Measurements from ENCODE around the gene SLC2A6. TPM values are rescaled to one million over a fixed set of nuclear protein-coding genes. Genes with fewer than 3 reads are reported as not detected.

Gene SLC2A6
- total RNA-seq, 4 donors from 2014 or later, result 0.95 to 10.7 (median 2.2) TPM

DNA sequence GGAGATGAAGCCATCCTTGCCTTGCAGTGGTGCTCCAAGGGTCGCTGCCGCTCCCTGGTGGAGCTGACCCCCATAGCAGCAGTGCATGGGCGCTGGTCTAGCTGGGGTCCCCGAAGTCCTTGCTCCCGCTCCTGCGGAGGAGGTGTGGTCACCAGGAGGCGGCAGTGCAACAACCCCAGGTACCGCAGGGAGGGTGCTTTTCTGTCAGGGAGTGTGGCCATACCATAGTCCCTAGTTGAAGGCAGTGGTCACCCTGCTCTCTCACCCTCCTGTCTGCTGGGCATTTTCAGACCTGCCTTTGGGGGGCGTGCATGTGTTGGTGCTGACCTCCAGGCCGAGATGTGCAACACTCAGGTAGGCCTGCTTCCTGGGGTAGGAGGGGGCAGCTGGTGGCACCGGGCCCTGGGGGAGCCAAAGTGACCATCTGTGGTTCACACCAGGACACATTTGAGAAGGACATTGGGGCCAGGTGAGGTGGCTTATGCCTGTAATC is 45.5 kb downstream of the SLC2A6 start:
- no peak for DNase-seq
- H3K4me1 ChIP-seq, result peaks cover 0 to 10% (median 3%) of the 10 kb centered on the region in 4 donors

DNA sequence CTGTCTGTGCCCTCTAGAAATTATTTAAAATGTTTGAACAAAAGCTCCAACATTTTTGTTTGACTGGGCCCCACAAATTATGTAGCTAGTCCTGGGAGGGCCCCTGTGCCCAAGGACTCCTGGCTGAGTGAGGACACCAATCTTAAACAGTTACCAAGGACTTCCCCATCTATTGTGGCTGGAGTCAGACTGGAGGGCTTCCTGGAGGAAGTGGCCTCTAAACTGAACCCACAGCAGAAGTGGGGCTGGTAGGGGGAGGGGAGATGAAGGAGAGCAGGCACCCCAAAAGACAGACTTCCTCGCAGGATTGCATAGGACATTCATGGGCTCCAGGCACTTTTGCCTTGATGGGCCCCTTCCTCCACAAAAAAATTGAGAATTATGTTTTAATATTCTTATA is 48.7 kb downstream of the SLC2A6 start:
- Histone ChIP-seq H3K4me3 (no peak overlapping the region), H3K36me3 (no peaks in the 10 kb centered on the region), H3K4me1 (peaks cover 0 to 15% (median 6%) of the 10 kb centered on the region in 4 donors), H3K9me3 (peaks cover 0 to 3% (median 0%) of the 10 kb centered on the region in 4 donors), H3K27ac (no peak overlapping the region), H3K27me3 (peaks cover 0 to 5% of the 10 kb centered on the region in 2 donors)
- TF ChIP-seq, protein P1, sequence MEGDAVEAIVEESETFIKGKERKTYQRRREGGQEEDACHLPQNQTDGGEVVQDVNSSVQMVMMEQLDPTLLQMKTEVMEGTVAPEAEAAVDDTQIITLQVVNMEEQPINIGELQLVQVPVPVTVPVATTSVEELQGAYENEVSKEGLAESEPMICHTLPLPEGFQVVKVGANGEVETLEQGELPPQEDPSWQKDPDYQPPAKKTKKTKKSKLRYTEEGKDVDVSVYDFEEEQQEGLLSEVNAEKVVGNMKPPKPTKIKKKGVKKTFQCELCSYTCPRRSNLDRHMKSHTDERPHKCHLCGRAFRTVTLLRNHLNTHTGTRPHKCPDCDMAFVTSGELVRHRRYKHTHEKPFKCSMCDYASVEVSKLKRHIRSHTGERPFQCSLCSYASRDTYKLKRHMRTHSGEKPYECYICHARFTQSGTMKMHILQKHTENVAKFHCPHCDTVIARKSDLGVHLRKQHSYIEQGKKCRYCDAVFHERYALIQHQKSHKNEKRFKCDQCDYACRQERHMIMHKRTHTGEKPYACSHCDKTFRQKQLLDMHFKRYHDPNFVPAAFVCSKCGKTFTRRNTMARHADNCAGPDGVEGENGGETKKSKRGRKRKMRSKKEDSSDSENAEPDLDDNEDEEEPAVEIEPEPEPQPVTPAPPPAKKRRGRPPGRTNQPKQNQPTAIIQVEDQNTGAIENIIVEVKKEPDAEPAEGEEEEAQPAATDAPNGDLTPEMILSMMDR (IDR thresholded peaks at IDR 0.05), result no peak
- TF ChIP-seq POLR2A (IDR thresholded peaks at IDR 0.05), result no peak
- no peak for DNase-seq

More for the DNA sequence above, 45.5 kb downstream of the SLC2A6 start:
- peaks cover 0 to 3% of the 10 kb centered on the region in 2 donors for H3K27me3 ChIP-seq
- H3K4me3 ChIP-seq, result no peak overlapping the region
- H3K36me3 ChIP-seq, result no peaks in the 10 kb centered on the region
- no peaks in the 10 kb centered on the region for H3K9me3 ChIP-seq
- TF ChIP-seq POLR2A (IDR thresholded peaks at IDR 0.05), result no peak
- TF ChIP-seq, protein P1 (IDR thresholded peaks at IDR 0.05), result no peak
- H3K27ac ChIP-seq, result no peak overlapping the region

DNA sequence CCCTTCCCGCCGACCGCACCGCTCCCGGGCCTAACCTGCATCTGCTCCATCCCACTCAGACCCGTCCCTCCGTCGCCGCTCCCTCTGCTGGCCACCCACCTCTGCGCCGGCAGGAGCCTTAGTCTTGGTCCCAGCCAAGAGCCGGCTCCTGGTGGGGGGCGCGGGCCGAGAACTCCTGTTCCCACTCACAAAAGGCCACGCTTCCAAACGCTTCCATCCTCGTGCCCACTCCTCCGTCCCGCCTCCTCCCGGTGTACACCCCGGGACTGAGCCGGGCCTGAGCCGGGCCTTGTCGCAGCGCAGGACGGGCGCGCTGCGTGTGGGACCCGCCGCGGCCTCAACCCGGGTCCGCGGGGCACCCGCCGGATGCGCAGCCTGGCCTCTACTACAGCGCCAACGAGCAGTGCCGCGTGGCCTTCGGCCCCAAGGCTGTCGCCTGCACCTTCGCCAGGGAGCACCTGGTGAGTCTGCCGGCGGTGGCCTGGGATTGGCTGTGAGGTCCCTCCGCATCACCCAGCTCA is 49.2 kb downstream of the SLC2A6 start:
- peaks cover 0 to 3% (median 0%) of the 10 kb centered on the region in 4 donors for H3K9me3 ChIP-seq

DNA sequence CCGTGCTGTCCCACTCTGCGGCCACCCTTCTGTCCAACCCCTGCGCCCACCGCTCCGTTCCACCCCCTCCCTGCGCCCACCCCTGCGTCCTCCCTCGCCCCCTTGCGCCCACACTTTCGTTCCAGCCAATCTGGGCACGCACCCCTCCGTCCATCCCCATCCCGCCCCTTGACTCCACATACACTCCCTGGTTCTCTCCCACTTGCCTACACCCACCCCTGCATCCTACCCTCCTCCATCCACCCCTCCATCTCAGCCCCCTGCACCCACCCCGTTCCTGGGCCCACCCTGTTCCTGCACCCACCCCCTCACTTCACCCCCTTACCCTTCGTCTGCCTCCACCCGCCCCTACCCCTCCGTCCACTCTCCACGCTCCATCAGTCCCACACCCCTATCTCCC is 49.7 kb downstream of the SLC2A6 start:
- Histone ChIP-seq H3K27ac (no peak overlapping the region), H3K4me3 (peak overlapping the region in 3 of 4 donors; percentile 32 to 52 (median 43)), H3K4me1 (peaks cover 0 to 15% (median 6%) of the 10 kb centered on the region in 4 donors), H3K9me3 (peaks cover 0 to 3% (median 0%) of the 10 kb centered on the region in 4 donors), H3K36me3 (no peaks in the 10 kb centered on the region), H3K27me3 (peaks cover 0 to 5% of the 10 kb centered on the region in 2 donors)
- no peak for DNase-seq
- TF ChIP-seq, protein P1 (IDR thresholded peaks at IDR 0.05), result no peak
- TF ChIP-seq POLR2A (IDR thresholded peaks at IDR 0.05), result no peak

More for the DNA sequence above, 49.2 kb downstream of the SLC2A6 start:
- Histone ChIP-seq H3K27me3 (peaks cover 0 to 5% of the 10 kb centered on the region in 2 donors), H3K36me3 (no peaks in the 10 kb centered on the region), H3K27ac (no peak overlapping the region), H3K4me3 (peak overlapping the region in 1 of 4 donors; percentile 52), H3K4me1 (peaks cover 0 to 15% (median 6%) of the 10 kb centered on the region in 4 donors)
- TF ChIP-seq, protein P1 (IDR thresholded peaks at IDR 0.05), result peak in 4 of 6 experiments; percentile 12 to 32 (median 30)
- TF ChIP-seq POLR2A (IDR thresholded peaks at IDR 0.05), result no peak
- DNase-seq, result peak; percentile 49 to 65 (median 63)

DNA sequence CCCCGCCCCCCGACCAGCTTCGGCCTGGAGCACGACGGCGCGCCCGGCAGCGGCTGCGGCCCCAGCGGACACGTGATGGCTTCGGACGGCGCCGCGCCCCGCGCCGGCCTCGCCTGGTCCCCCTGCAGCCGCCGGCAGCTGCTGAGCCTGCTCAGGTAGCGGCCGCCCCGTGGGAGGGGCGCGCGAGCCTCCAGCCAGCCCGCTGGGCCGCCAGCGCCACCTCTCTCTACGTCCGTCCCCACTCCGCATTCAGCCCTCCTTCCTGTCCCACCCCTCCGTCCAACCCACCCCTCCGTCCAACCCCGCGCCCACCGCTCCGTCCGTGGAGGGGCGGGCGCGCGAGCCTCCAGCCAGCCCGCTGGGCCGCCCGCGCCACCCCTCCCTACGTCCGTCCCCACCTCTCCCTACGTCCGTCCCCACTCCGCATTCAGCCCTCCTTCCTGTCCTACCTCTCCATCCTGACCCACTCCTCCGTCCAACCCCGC is 50.2 kb downstream of the SLC2A6 start:
- DNase-seq, result peak in 1 of 3 donors; percentile 20
- H3K4me1 ChIP-seq, result peaks cover 0 to 15% (median 6%) of the 10 kb centered on the region in 4 donors
- TF ChIP-seq, protein P1 (IDR thresholded peaks at IDR 0.05), result no peak
- TF ChIP-seq POLR2A (IDR thresholded peaks at IDR 0.05), result no peak
- peak overlapping the region in 1 of 4 donors; percentile 17 for H3K27ac ChIP-seq
- H3K36me3 ChIP-seq, result no peaks in the 10 kb centered on the region
- peaks cover 0 to 3% (median 0%) of the 10 kb centered on the region in 4 donors for H3K9me3 ChIP-seq
- H3K4me3 ChIP-seq, result peak overlapping the region; percentile 32 to 52 (median 46)
- peaks cover 0 to 5% of the 10 kb centered on the region in 2 donors for H3K27me3 ChIP-seq
